DMS 273 (cell line): ENCODE data around the gene ITGA2B.
"Not testable (repeated sequence)": the region's sequence is repeated elsewhere in the genome, so short reads cannot be mapped to it uniquely, and the experiment has no call there.

ENCODE experiments used
- DNase-seq: peaks from one replicate; lab custom pipeline; 2025; ENCODE audit not compliant: unreplicated experiment; lab: John Stamatoyannopoulos, UW

Gene ITGA2B

DNA sequence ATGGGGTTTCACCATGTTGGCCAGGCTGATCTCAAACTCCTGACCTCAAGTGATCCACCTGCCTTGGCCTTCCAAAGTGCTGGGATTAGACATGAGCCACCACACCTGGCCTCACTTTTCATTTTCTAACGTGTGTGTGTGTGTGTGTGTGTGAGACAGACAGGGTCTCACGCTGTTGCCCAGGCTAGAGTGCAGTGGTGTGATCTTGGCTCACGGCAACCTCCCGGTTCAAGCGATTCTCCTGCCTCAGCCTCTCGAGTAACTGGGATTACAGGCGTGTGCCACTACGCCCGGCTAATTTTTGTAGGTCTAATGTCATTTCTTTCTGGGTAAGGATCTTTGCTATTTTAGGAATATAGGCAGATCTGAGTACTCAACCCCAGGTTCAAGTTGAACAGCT, 4.7 kb upstream of the ITGA2B start:
- not testable (repeated sequence) for DNase-seq

GRCh38 chr17:44390250-44390870, 911 bp upstream of the ITGA2B start:
- DNase-seq: no peak

DNA sequence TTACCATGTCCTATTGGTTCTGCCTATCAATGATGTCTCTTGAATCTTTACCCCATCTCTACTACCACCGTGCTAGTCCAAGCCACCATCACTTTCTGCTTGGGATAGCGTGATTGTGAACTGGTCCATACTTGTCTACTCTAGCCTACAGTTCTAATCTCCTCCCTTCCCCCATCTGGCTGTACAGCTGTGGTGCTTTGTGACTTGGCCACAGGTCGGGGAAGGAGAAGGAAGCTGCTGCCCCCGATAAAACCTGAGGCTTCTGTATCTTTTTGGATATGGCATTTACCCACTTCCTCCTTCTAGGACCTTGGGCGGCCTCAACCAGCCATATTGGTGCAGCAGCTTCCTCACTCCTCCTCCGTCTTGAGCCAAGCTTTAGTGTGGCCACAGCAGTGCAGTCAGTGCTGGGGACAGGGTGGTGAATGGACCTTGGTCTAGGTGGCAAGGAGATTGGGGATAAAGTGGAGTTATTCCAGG, 314 bp upstream of the ITGA2B start:
- DNase-seq: no peak

- no peak for DNase-seq
Measured at GRCh38 chr17:44387804-44388203, 1.6 kb downstream of the ITGA2B start.

GRCh38 chr17:44386182-44386525, 3.3 kb downstream of the ITGA2B start:
- DNase-seq: no peak

DNA sequence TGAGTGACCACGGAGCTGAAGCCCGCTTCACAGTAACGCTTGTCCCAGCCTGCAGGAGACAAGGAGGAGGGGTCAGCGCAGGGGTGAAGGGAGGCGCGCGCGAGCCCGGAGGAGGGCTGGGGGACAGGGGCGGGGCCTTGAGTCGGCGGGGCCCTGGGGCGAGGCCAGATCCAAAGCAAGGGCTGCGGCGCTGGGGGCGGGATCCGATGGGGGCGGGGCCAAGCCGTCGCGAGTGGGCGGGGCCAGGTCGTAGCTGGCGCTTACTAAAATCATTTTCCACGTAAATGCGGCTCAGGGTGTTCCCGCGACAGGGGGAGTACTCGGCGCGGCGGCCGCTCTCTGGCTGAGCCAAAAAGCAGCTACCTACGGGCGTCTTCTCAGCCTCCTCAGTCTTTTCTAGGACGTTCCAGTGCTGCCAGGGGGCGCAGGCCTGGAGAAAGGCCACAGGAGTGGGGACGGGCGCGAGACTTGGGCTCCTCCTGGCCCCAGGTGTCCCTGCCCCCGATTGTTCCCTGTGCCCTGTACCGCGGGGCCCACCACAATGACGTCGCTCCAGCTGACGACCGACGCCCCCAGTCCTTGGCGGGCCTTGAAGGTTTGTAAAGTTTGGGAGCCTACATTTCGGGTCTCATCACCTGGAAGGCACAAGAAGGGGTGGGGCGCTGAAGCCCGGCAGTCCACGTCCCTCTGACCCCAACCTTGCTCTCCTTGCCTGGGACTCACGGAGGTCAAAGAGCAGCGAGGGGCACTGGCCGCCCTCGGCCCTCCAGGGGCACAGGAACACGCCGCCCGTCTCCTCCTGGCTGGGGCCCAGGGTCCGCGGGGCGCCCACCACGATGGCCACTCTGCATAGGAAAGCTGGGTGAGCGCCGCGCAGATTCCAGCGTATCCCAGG, 3.9 kb downstream of the ITGA2B start:
- peak; percentile 89 for DNase-seq

DNA sequence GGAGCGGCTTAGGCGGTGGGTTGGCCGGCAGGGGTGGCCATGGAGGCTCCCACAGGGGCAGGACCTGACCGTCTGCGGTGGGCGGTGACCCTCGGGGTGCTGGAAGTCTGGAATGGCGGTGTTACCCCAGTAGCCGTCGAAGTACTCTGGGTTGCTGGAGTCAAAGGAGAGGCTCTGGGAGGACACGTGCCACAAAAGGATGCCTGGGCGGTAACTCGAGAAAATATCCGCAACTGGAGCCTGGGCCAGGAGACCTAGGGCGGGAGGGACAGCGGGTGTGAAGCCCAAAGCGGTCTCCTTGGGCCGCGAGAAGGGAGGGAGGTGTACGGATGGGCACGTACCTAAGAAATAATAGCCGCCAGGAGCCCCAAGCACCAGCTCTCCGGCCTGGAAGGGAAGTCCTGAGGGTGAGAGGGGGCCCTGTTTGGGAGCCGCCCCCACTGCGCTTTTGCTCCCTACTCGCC, 4.6 kb downstream of the ITGA2B start:
- DNase-seq: no peak

GRCh38 chr17:44384281-44384822, 5.1 kb downstream of the ITGA2B start:
- DNase-seq: no peak

- no peak for DNase-seq
Measured at GRCh38 chr17:44383861-44384260, 5.6 kb downstream of the ITGA2B start.

DNA sequence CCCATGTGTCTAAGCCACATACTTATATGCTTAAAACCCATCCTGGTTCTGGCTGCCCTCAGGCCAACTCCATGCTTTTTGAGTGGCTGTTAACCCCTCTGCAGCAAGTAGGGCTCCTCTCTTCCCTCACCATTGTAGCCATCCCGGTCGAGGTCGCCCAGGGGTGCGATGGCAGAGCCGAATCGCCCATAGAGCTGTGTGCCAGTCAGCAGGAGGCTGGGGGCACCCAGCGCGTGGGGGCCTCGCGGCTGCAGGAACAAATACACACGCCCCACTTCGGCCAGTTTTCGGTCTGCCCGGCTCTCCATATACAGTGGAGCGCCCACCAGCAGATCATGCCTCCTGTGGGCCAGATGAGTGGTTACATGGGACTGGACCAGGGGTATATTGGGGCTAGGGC, 6.1 kb downstream of the ITGA2B start:
- DNase-seq: no peak

GRCh38 chr17:44382917-44383316, 6.5 kb downstream of the ITGA2B start:
- no peak for DNase-seq

DNA sequence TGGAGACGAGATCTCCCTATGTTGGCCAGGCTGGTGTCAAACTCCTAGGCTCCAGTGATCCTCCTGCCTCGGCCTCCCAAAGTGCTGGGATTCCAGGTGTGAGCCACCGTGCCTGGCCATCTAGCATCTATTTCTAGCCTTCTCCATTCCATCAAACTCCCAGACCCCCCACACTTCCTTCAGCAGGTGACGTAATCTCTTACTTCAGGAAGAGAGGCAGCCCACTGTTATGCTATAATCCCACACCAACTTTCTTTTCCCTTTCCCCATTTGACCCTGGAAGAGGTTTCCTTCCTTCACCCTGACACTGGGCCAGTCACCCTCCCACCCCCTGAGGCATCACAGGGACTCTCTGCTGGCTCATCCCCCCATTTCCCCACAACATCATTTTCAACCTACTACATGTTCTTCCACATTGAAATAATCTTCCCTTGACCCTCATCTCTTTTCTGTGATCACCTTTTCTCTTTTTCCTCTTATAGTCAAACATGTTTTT, 7.6 kb downstream of the ITGA2B start:
- no peak for DNase-seq

GRCh38 chr17:44380767-44381166, 8.7 kb downstream of the ITGA2B start:
- DNase-seq: no peak

GRCh38 chr17:44379887-44380286, 9.6 kb downstream of the ITGA2B start:
- DNase-seq: no peak

DNA sequence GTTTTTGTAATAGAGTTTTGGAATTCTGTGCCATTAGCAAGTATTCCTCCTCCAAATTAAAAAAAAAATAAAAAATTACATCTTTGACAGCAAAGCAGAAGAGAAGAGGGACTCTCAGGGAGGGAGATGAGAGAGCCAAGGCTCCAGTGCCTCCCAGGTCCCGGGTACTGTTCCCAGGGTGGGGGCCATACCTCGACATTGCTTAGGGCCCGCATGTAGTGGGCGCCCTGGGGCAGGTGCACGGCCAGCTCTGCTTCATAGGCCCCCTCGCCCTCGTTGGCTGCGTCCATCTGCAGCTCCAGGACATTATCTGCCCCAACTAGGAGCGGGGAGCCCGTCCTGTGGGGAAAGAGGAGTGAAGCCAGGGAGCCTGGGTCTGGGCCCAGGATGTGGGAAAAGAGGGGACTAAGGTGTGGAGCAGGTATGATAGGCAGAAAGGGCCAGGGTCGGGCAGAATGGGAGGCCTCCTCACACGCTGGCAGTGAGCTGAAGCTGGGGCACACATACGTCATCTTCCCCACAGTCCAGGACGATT, 11.2 kb downstream of the ITGA2B start:
- no peak for DNase-seq

DNA sequence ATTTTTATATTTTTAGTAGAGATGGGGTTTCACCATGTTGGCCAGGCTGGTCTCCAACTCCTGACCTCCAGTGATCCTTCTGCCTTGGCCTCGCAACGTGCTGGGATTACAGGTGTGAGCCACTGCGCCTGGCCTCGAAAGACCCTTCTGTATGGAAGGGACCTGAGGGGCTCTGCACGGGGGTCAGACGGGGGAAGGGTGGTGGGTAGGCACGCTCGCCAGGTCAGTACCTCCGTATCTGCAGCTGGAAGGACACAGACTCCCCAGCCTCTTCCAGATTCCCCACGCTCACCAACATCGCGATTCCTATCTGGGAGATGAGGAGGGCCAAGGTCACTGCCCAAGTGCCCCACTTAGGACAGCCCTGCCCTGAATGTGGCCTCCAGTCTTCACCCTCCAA, 12.7 kb downstream of the ITGA2B start:
- no peak for DNase-seq

DNA sequence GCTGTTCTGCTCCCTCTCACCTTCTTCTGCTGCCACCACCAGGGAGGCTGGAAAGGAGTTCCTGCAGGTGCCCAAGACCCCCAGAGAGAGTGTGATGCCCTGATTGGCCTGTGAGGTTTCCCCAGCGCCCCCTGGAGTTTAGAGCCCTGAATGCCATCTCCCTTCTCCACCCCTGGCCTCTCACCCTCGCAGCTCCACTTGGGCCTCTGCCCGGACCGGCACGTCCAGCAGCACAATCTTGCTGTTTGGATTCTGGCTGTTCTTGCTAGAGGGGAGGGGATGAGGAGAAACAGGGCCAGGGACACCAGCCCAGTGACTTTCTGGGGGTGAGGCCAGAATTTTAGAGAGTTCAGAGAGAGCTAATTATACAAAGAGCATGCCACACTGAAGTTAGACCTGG, 13.3 kb downstream of the ITGA2B start:
- DNase-seq: peak; percentile 56

DNA sequence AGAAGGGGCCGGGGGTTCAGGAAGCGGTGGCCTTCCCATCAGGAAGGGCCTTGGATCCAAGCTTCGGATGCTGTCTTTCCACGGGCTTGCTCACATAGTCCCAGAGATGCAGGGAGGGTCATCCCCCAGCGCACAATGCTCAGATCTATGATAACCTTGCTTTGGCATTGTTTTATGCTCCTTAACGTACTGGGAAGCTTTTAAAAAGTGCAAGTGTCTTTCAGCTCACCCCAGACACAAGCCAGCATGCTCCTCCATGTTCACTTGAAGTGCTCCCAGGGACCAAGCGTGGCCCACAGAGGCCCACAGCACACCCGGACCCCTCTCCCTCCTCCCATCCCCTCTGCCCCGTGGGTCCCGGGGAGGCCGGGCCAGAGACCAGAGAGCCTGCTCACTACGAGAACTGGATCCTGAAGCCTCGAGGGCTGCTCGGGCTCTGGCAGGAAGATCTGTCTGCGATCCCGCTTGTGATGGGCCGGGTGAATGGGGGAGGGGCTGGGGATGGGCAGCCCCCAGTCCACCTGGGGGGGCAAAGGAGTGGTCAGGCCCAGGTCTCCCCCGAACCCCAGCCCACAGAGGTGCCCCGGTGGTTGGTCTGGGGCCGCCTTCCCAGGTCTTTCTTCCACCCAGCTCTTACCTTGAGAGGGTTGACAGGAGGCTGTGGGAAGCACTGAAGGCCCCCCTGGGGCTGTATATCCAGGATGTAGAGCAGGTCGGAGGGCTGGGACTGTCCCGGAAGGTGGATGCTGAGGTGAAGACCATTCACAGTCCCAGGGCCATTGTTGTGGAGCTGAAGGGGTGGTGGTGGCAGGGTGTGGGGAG, 14.0 kb downstream of the ITGA2B start:
- DNase-seq: no peak

DNA sequence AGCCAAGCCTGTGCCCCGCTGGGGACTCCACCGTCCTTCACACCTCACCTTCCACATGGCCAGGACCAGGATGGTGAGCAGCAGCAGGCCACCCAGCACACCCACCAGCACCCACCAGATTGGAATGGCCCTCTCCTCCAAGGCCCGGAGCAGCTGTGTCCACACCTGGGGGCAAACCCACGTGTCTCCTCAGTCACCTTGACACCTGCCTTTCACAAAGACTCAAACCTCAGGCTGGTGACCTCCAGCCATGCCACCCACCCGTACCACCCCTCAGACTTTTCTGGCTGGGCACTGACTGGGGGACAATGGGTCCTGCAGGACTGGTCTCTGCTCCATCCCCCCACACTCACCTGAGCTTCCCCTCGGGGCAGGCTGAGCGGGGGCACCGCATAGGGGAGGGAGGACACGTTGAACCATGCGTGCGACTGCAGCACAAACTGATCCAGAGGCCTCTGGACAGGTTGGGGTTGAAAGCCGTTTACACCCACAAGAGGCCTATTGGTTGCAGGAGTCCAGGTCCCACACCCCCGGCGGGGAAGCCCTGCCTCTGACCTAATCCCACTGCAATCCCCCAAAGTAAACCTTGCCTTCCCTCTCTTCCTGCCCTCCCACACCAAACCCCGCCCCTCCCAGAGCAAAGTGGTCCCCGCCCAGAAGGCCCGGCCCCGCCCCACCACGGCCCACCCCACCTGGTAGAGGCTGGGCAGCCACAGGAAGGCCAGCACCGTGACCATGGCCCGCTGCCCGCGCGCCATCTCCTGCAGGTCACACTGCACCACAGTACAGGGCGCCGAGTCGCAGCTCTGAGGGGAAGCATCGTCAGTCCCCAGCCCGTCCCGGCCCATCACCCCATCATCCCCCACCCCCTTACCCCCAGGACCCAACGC, 14.9 kb downstream of the ITGA2B start:
- DNase-seq: no peak

- no peak for DNase-seq
Measured at GRCh38 chr17:44372036-44372435, 17.4 kb downstream of the ITGA2B start.
